ENCODE results near the gene CHCHD1. TPM values are rescaled to one million over a fixed set of nuclear protein-coding genes. Genes with fewer than 3 reads are reported as not detected.

Gene CHCHD1
- total and polyA plus RNA-seq, 3 donors from 2014 or later = 27.9 to 37.4 (median 31.3) TPM

Small RNAs within 50 kb of the gene (small RNA-seq; reads per million reads assigned to genes)
- gene AC022400.4 (0 reads per million in 2 donors), gene AC022400.9 (0 reads per million in 2 donors), gene ZSWIM8-AS1 (0 reads per million in 2 donors)

Other genes with a start within 250 kb of the CHCHD1 start
- gene USP54, start 190.7 kb upstream of the CHCHD1 start, total RNA-seq = 10 to 100 TPM; 61.3 to 77.9 TPM
- 40.7 TPM for gene USP54, start 190.7 kb upstream of the CHCHD1 start, polyA plus RNA-seq (ENCODE audit: insufficient read depth, low read depth, low replicate concordance)
- 1 to 10 TPM; 2.4 to 3.2 TPM for gene MYOZ1, start 140.6 kb upstream of the CHCHD1 start, total RNA-seq
- 10.5 TPM for gene MYOZ1, start 140.6 kb upstream of the CHCHD1 start, polyA plus RNA-seq (ENCODE audit: insufficient read depth, low read depth, low replicate concordance)
- gene SYNPO2L, start 126.0 kb upstream of the CHCHD1 start, total RNA-seq = under 1 TPM; 0.31 TPM
- gene SYNPO2L, start 126.0 kb upstream of the CHCHD1 start, polyA plus RNA-seq (ENCODE audit: insufficient read depth, low read depth, low replicate concordance) = 2.3 TPM
- gene AGAP5, start 83.9 kb upstream of the CHCHD1 start, total RNA-seq = 10 to 100 TPM; 20.3 to 25.5 TPM
- gene AGAP5, start 83.9 kb upstream of the CHCHD1 start, polyA plus RNA-seq (ENCODE audit: insufficient read depth, low read depth, low replicate concordance) = 19.8 TPM
- 10 to 100 TPM; 77.8 to 82.0 TPM for gene SEC24C, start 37.7 kb upstream of the CHCHD1 start, total RNA-seq
- gene SEC24C, start 37.7 kb upstream of the CHCHD1 start, polyA plus RNA-seq (ENCODE audit: insufficient read depth, low read depth, low replicate concordance) = 92.4 TPM
- gene ZSWIM8, start 3.6 kb downstream of the CHCHD1 start, total RNA-seq = 100 to 1,000 TPM; 192 to 289 TPM
- 204 TPM for gene ZSWIM8, start 3.6 kb downstream of the CHCHD1 start, polyA plus RNA-seq (ENCODE audit: insufficient read depth, low read depth, low replicate concordance)
- 10 to 100 TPM; 46.7 to 60.9 TPM for gene NDST2, start 29.6 kb downstream of the CHCHD1 start, total RNA-seq
- 37.2 TPM for gene NDST2, start 29.6 kb downstream of the CHCHD1 start, polyA plus RNA-seq (ENCODE audit: insufficient read depth, low read depth, low replicate concordance)
- gene CAMK2G, start 92.5 kb downstream of the CHCHD1 start, total RNA-seq = 10 to 100 TPM; 25.4 to 29.7 TPM
- 16.5 TPM for gene CAMK2G, start 92.5 kb downstream of the CHCHD1 start, polyA plus RNA-seq (ENCODE audit: insufficient read depth, low read depth, low replicate concordance)
- gene PLAU, start 129.1 kb downstream of the CHCHD1 start, total RNA-seq = 1 to 10 TPM in 1 of 2 donors, under 1 TPM in 1; 0.87 to 1.7 TPM
- 13.6 TPM for gene PLAU, start 129.1 kb downstream of the CHCHD1 start, polyA plus RNA-seq (ENCODE audit: insufficient read depth, low read depth, low replicate concordance)
- 100 to 1,000 TPM; 267 to 272 TPM for gene VCL, start 216.1 kb downstream of the CHCHD1 start, total RNA-seq
- gene VCL, start 216.1 kb downstream of the CHCHD1 start, polyA plus RNA-seq (ENCODE audit: insufficient read depth, low read depth, low replicate concordance) = 106 TPM